ACC112 (cell line): ENCODE data around the gene DDX46.
"Not testable (repeated sequence)": the region's sequence is repeated elsewhere in the genome, so short reads cannot be mapped to it uniquely, and the experiment has no call there.

ENCODE experiments used
- H2AFZ ChIP-seq: fragments of 200-600 bp; sonication (generic); one replicate; pipeline ENCODE4 v1.6.0; 2017; ENCODE audit warnings: antibody characterized with exemption, low read length; ENCODE audit not compliant: unreplicated experiment
- H3K27ac ChIP-seq: fragments of 200-600 bp; sonication (generic); 2 replicates; pipeline ENCODE4 v1.5.1; 2014; ENCODE audit warnings: low read depth, mild to moderate bottlenecking, antibody characterized with exemption, low read length, moderate library complexity
- H3K27me3 ChIP-seq: fragments of 200-600 bp; sonication (generic); 2 replicates; pipeline ENCODE4 v1.6.1; 2014; ENCODE audit warnings: mild to moderate bottlenecking, antibody characterized with exemption, low read length, moderate library complexity, mixed read lengths; ENCODE audit not compliant: insufficient read depth
- H3K36me3 ChIP-seq: fragments of 200-600 bp; sonication (generic); 2 replicates; pipeline ENCODE4 v1.6.1; 2016; ENCODE audit warnings: mild to moderate bottlenecking, antibody characterized with exemption, low read length, moderate library complexity, mixed read lengths; ENCODE audit not compliant: insufficient read depth
- H3K4me1 ChIP-seq: fragments of 200-600 bp; sonication (generic); one replicate; pipeline ENCODE4 v1.6.1; 2016; ENCODE audit warnings: low read length, mixed read lengths; ENCODE audit not compliant: insufficient read depth, unreplicated experiment, control insufficient read depth
- H3K4me3 ChIP-seq: fragments of 200-600 bp; sonication (generic); 2 replicates; pipeline ENCODE4 v1.5.1; 2014; ENCODE audit warnings: mild to moderate bottlenecking, low read depth, low read length
- H3K79me2 ChIP-seq: fragments of 200-600 bp; sonication (generic); one replicate; pipeline ENCODE4 v1.6.0; 2016; ENCODE audit warnings: low read length; ENCODE audit not compliant: control insufficient read depth, unreplicated experiment, insufficient read depth

Gene DDX46

GRCh38 chr5:134844252-134844651 lies 85.7 kb downstream of the DDX46 start:
- Histone ChIP-seq H2AFZ (no peak overlapping the region), H3K36me3 (no peaks in the 10 kb centered on the region), H3K27ac (no peak overlapping the region), H3K79me2 (peaks cover 25% of the 10 kb centered on the region), H3K27me3 (no peaks in the 10 kb centered on the region), H3K4me3 (no peak overlapping the region), H3K4me1 (peaks cover 20% of the 10 kb centered on the region)

- no peaks in the 10 kb centered on the region for H3K27me3 ChIP-seq
- peak overlapping the region; percentile 88 for H3K4me3 ChIP-seq
- peaks cover 27% of the 10 kb centered on the region for H3K79me2 ChIP-seq
- peak overlapping the region; percentile 51 for H2AFZ ChIP-seq
- H3K27ac ChIP-seq: peak overlapping the region; percentile 86
- H3K36me3 ChIP-seq: no peaks in the 10 kb centered on the region
- H3K4me1 ChIP-seq: peaks cover 25% of the 10 kb centered on the region
These were observed 86.8 kb downstream of the DDX46 start for GRCh38 chr5:134845335-134845851.

- peaks cover 28% of the 10 kb centered on the region for H3K4me1 ChIP-seq
- no peaks in the 10 kb centered on the region for H3K27me3 ChIP-seq
- peak within 1 kb of the TSS; percentile 64 for H2AFZ ChIP-seq
- no peaks in the 10 kb centered on the region for H3K36me3 ChIP-seq
- H3K79me2 ChIP-seq: peaks cover 29% of the 10 kb centered on the region
- peak within 1 kb of the TSS; percentile 88 for H3K4me3 ChIP-seq
- peak within 1 kb of the TSS; percentile 86 for H3K27ac ChIP-seq
These were observed 87.5 kb downstream of the DDX46 start, which contains the start of gene C5orf24 for GRCh38 chr5:134845852-134846640. Gene C5orf24, plus strand, starts transcription at chr5:134845968. Its CDS starts 8,933 bp downstream, at chr5:134854901.

GRCh38 chr5:134846641-134846960 lies 88.0 kb downstream of the DDX46 start:
- Histone ChIP-seq H3K36me3 (no peaks in the 10 kb centered on the region), H3K27ac (peak overlapping the region; percentile 86), H3K4me3 (peak overlapping the region; percentile 88), H3K79me2 (peaks cover 34% of the 10 kb centered on the region), H3K27me3 (no peaks in the 10 kb centered on the region), H2AFZ (peak overlapping the region; percentile 64), H3K4me1 (peaks cover 34% of the 10 kb centered on the region)

- not testable (repeated sequence) for H2AFZ ChIP-seq
These were observed 90.9 kb downstream of the DDX46 start for GRCh38 chr5:134849434-134849933.

GRCh38 chr5:134851307-134851923 lies 92.8 kb downstream of the DDX46 start:
- Histone ChIP-seq H3K36me3 (peaks cover 23% of the 10 kb centered on the region), H3K27me3 (no peaks in the 10 kb centered on the region), H3K79me2 (peaks cover 51% of the 10 kb centered on the region), H3K4me3 (no peak overlapping the region), H3K27ac (peak overlapping the region; percentile 55), H2AFZ (no peak overlapping the region), H3K4me1 (peaks cover 20% of the 10 kb centered on the region)

More at GRCh38 chr5:134849434-134849933, 90.9 kb downstream of the DDX46 start:
- H3K27me3 ChIP-seq, H3K4me3 ChIP-seq, H3K36me3 ChIP-seq, H3K27ac ChIP-seq: not testable (repeated sequence)
- peaks cover 27% of the 10 kb centered on the region for H3K4me1 ChIP-seq
- H3K79me2 ChIP-seq: peaks cover 54% of the 10 kb centered on the region

- H3K4me3 ChIP-seq, H3K27me3 ChIP-seq, H2AFZ ChIP-seq, H3K4me1 ChIP-seq, H3K27ac ChIP-seq: not testable (repeated sequence)
- peaks cover 21% of the 10 kb centered on the region for H3K79me2 ChIP-seq
- H3K36me3 ChIP-seq: peaks cover 23% of the 10 kb centered on the region
These were observed 97.9 kb downstream of the DDX46 start for GRCh38 chr5:134856465-134856864.

GRCh38 chr5:134857401-134857800 lies 98.8 kb downstream of the DDX46 start:
- H3K27ac ChIP-seq: no peak overlapping the region
- peaks cover 12% of the 10 kb centered on the region for H3K79me2 ChIP-seq
- no peak overlapping the region for H3K4me3 ChIP-seq
- H2AFZ ChIP-seq: no peak overlapping the region
- peaks cover 21% of the 10 kb centered on the region for H3K36me3 ChIP-seq
- H3K27me3 ChIP-seq: no peaks in the 10 kb centered on the region
- H3K4me1 ChIP-seq: no peaks in the 10 kb centered on the region

- Histone ChIP-seq H3K27me3 (no peaks in the 10 kb centered on the region), H3K36me3 (no peaks in the 10 kb centered on the region), H2AFZ (no peak overlapping the region), H3K4me1 (no peaks in the 10 kb centered on the region), H3K79me2 (no peaks in the 10 kb centered on the region), H3K27ac (no peak overlapping the region), H3K4me3 (no peak overlapping the region)
These were observed 106.1 kb downstream of the DDX46 start for GRCh38 chr5:134864707-134865106.

- peak overlapping the region; percentile 90 for H3K4me3 ChIP-seq
- peaks cover 24% of the 10 kb centered on the region for H3K79me2 ChIP-seq
- H2AFZ ChIP-seq: peak overlapping the region; percentile 99
- H3K27ac ChIP-seq: peak overlapping the region; percentile 93; the same call in 1 of the 2 replicates
- H3K27me3 ChIP-seq: no peaks in the 10 kb centered on the region
- peaks cover 12% of the 10 kb centered on the region for H3K4me1 ChIP-seq
- no peaks in the 10 kb centered on the region for H3K36me3 ChIP-seq
These were observed 114.9 kb downstream of the DDX46 start for GRCh38 chr5:134873494-134873893.
